Measurements from ENCODE around the gene OTUD4.

OTUD4 gene

DNA sequence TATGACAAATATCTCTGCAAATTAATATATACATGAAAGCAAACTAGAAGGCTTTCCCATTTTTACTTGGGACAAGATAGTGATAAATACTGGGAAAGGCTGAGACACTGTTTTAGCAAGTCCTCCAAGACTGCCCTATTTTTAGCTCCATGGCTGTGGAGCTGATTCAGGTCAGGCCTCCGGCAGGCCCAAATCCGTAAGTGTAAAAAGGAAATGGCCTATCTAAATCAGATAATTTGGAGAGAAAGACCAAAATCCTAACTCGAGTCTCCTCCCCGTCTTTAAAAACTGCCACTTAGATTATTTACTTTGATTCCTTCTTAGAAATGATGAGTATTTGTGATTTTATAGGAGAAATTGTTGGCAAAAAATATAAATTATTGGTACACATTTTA lies 2.9 kb downstream of the OTUD4 start (continued):
- TF ChIP-seq, protein P1, sequence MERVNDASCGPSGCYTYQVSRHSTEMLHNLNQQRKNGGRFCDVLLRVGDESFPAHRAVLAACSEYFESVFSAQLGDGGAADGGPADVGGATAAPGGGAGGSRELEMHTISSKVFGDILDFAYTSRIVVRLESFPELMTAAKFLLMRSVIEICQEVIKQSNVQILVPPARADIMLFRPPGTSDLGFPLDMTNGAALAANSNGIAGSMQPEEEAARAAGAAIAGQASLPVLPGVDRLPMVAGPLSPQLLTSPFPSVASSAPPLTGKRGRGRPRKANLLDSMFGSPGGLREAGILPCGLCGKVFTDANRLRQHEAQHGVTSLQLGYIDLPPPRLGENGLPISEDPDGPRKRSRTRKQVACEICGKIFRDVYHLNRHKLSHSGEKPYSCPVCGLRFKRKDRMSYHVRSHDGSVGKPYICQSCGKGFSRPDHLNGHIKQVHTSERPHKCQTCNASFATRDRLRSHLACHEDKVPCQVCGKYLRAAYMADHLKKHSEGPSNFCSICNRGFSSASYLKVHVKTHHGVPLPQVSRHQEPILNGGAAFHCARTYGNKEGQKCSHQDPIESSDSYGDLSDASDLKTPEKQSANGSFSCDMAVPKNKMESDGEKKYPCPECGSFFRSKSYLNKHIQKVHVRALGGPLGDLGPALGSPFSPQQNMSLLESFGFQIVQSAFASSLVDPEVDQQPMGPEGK (CRISPR knock-in tag; IDR thresholded peaks at IDR 0.05; ENCODE audit: borderline replicate concordance): no peak
- TF ChIP-seq ISL1 (CRISPR knock-in tag; IDR thresholded peaks at IDR 0.05): no peak
- TF ChIP-seq SNAI2 (CRISPR knock-in tag; IDR thresholded peaks at IDR 0.05): no peak
- TF ChIP-seq ZNF70 (CRISPR knock-in tag; IDR thresholded peaks at IDR 0.05): no peak

GRCh38 chr4:145176641-145177432 lies 3.6 kb downstream of the OTUD4 start:
- TF ChIP-seq RARB (CRISPR knock-in tag; IDR thresholded peaks at IDR 0.05) (no peak), ZFP3 (CRISPR knock-in tag; IDR thresholded peaks at IDR 0.05) (no peak), POU6F1 (CRISPR knock-in tag; IDR thresholded peaks at IDR 0.05; ENCODE audit: borderline replicate concordance, low read depth) (no peak), ISL1 (CRISPR knock-in tag; IDR thresholded peaks at IDR 0.05) (no peak), SNAI2 (CRISPR knock-in tag; IDR thresholded peaks at IDR 0.05) (no peak), OSR1 (CRISPR knock-in tag; IDR thresholded peaks at IDR 0.05) (no peak), GLIS3 (CRISPR knock-in tag; IDR thresholded peaks at IDR 0.05) (no peak), ARNTL (CRISPR knock-in tag; IDR thresholded peaks at IDR 0.05; ENCODE audit: borderline replicate concordance, low read depth) (no peak), ZNF70 (CRISPR knock-in tag; IDR thresholded peaks at IDR 0.05) (no peak), ZFP30 (CRISPR knock-in tag; IDR thresholded peaks at IDR 0.05) (no peak), TCF4 (CRISPR knock-in tag; IDR thresholded peaks at IDR 0.05; ENCODE audit: borderline replicate concordance) (no peak)
- no peak for ATAC-seq

DNA sequence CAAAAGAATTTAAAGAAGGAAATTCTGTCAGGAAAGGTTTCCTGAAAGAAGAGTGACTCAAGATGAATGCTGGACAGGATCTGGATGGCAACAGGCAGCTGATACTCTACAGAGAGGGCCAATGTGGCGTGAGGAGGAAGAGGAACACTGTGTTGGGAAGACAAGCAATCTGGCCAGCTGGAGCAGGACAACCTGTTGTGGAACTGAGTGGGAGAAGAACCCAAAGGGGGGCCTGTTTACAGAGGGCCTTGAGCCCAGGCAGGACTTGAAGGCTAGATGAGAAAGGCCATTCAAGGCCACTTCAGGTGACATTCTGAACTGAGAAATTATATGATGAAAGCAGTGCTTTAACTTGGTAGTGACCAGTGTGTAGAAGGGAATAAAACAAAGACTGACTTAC lies 8.5 kb downstream of the OTUD4 start:
- no peak for ATAC-seq
- no peak for TF ChIP-seq POU6F1 (CRISPR knock-in tag; IDR thresholded peaks at IDR 0.05; ENCODE audit: borderline replicate concordance, low read depth)
- TF ChIP-seq GLIS3 (CRISPR knock-in tag; IDR thresholded peaks at IDR 0.05): no peak
- TF ChIP-seq ARNTL (CRISPR knock-in tag; IDR thresholded peaks at IDR 0.05; ENCODE audit: borderline replicate concordance, low read depth): no peak
- TF ChIP-seq ISL1 (CRISPR knock-in tag; IDR thresholded peaks at IDR 0.05): no peak
- TF ChIP-seq, protein P2, sequence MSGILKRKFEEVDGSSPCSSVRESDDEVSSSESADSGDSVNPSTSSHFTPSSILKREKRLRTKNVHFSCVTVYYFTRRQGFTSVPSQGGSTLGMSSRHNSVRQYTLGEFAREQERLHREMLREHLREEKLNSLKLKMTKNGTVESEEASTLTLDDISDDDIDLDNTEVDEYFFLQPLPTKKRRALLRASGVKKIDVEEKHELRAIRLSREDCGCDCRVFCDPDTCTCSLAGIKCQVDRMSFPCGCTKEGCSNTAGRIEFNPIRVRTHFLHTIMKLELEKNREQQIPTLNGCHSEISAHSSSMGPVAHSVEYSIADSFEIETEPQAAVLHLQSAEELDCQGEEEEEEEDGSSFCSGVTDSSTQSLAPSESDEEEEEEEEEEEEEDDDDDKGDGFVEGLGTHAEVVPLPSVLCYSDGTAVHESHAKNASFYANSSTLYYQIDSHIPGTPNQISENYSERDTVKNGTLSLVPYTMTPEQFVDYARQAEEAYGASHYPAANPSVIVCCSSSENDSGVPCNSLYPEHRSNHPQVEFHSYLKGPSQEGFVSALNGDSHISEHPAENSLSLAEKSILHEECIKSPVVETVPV (CRISPR knock-in tag; IDR thresholded peaks at IDR 0.05): no peak
- no peak for TF ChIP-seq SNAI2 (CRISPR knock-in tag; IDR thresholded peaks at IDR 0.05)
- no peak for TF ChIP-seq ZNF8 (CRISPR knock-in tag; IDR thresholded peaks at IDR 0.05)
- no peak for TF ChIP-seq ZNF70 (CRISPR knock-in tag; IDR thresholded peaks at IDR 0.05)
- TF ChIP-seq TCF4 (CRISPR knock-in tag; IDR thresholded peaks at IDR 0.05; ENCODE audit: borderline replicate concordance): no peak

DNA sequence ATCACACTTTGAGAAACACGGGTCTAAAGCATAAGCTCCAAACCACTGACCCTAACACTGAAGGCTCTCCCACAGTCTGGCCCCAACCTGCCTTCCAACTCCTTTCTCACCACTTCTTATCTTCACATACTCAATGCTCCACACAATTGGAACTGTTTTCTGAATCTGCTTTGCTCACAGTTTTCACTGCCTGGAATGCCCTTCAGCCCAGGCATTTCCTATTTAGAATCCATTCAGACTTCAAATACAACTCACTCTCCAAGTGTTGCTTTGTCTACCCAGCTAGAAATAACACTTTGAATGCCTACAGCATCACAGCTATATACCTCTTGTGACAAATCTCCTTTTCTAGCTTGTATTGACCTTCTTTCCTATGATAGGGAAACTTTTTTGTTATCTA lies 10.2 kb downstream of the OTUD4 start:
- TF ChIP-seq GLIS3 (CRISPR knock-in tag; IDR thresholded peaks at IDR 0.05) (no peak), ZNF8 (CRISPR knock-in tag; IDR thresholded peaks at IDR 0.05) (no peak), POU6F1 (CRISPR knock-in tag; IDR thresholded peaks at IDR 0.05; ENCODE audit: borderline replicate concordance, low read depth) (no peak), PPARA (CRISPR knock-in tag; IDR thresholded peaks at IDR 0.05; ENCODE audit: borderline replicate concordance) (no peak), BACH2 (CRISPR knock-in tag; IDR thresholded peaks at IDR 0.05; ENCODE audit: borderline replicate concordance) (no peak), ARNTL (CRISPR knock-in tag; IDR thresholded peaks at IDR 0.05; ENCODE audit: borderline replicate concordance, low read depth) (no peak), ZFP3 (CRISPR knock-in tag; IDR thresholded peaks at IDR 0.05) (no peak), ESRRG (CRISPR knock-in tag; IDR thresholded peaks at IDR 0.05) (no peak), OSR1 (CRISPR knock-in tag; IDR thresholded peaks at IDR 0.05) (no peak), SNAI2 (CRISPR knock-in tag; IDR thresholded peaks at IDR 0.05) (no peak), TOX (CRISPR knock-in tag; IDR thresholded peaks at IDR 0.05; ENCODE audit: borderline replicate concordance) (no peak)
- TF ChIP-seq, protein P3, sequence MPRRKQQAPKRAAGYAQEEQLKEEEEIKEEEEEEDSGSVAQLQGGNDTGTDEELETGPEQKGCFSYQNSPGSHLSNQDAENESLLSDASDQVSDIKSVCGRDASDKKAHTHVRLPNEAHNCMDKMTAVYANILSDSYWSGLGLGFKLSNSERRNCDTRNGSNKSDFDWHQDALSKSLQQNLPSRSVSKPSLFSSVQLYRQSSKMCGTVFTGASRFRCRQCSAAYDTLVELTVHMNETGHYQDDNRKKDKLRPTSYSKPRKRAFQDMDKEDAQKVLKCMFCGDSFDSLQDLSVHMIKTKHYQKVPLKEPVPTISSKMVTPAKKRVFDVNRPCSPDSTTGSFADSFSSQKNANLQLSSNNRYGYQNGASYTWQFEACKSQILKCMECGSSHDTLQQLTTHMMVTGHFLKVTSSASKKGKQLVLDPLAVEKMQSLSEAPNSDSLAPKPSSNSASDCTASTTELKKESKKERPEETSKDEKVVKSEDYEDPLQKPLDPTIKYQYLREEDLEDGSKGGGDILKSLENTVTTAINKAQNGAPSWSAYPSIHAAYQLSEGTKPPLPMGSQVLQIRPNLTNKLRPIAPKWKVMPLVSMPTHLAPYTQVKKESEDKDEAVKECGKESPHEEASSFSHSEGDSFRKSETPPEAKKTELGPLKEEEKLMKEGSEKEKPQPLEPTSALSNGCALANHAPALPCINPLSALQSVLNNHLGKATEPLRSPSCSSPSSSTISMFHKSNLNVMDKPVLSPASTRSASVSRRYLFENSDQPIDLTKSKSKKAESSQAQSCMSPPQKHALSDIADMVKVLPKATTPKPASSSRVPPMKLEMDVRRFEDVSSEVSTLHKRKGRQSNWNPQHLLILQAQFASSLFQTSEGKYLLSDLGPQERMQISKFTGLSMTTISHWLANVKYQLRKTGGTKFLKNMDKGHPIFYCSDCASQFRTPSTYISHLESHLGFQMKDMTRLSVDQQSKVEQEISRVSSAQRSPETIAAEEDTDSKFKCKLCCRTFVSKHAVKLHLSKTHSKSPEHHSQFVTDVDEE (CRISPR knock-in tag; IDR thresholded peaks at IDR 0.05): no peak
- TF ChIP-seq, protein P4, sequence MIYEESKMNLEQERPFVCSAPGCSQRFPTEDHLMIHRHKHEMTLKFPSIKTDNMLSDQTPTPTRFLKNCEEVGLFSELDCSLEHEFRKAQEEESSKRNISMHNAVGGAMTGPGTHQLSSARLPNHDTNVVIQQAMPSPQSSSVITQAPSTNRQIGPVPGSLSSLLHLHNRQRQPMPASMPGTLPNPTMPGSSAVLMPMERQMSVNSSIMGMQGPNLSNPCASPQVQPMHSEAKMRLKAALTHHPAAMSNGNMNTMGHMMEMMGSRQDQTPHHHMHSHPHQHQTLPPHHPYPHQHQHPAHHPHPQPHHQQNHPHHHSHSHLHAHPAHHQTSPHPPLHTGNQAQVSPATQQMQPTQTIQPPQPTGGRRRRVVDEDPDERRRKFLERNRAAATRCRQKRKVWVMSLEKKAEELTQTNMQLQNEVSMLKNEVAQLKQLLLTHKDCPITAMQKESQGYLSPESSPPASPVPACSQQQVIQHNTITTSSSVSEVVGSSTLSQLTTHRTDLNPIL (CRISPR knock-in tag; IDR thresholded peaks at IDR 0.05; ENCODE audit: low read depth): no peak
- ATAC-seq: no peak
